Upper lobe of left lung (tissue), 6 donors: Measurements from ENCODE around the gene ICA1L. TPM values are rescaled to one million over a fixed set of nuclear protein-coding genes. Genes with fewer than 3 reads are reported as not detected.
A peak's percentile ranks its signal among the peaks of the same experiment; 100 is the strongest.

Experiments used
- ATAC-seq, 2 donors: fragments of 200-7000 bp; cut with Tn5 transposase; one replicate each; pipeline ENCODE4 v1.9.1; 2022; ENCODE audit warnings: mild to moderate bottlenecking in 2 of 2, moderate library complexity in 2 of 2; ENCODE audit not compliant: low FRiP score in 2 of 2
- DNase-seq, 2 donors: peaks; one replicate each; pipeline ENCODE4 v3.0.0-alpha.2; 2019 to 2020
- H3K27ac ChIP-seq, 4 donors: fragments of 200-600 bp; sonication (generic); one replicate each; pipeline ENCODE4 v1.5.1; 2016 to 2019
- H3K27me3 ChIP-seq, 4 donors: fragments of 200-600 bp; sonication (generic); one replicate each; pipeline ENCODE4 v1.5.1; 2017 to 2019
- H3K36me3 ChIP-seq, 4 donors: fragments of 200-600 bp; sonication (generic); one replicate each; pipeline ENCODE4 v1.5.1; 2016 to 2019
- H3K4me1 ChIP-seq, 4 donors: fragments of 200-600 bp; sonication (generic); one replicate each; pipeline ENCODE4 v1.5.1; 2018 to 2019
- H3K4me3 ChIP-seq, 4 donors: fragments of 200-600 bp; sonication (generic); one replicate each; pipeline ENCODE4 v1.5.1; 2017 to 2019; ENCODE audit warnings: mild to moderate bottlenecking in 2 of 4, moderate library complexity in 1 of 4
- H3K9me3 ChIP-seq, 4 donors: fragments of 200-600 bp; sonication (generic); one replicate each; pipeline ENCODE4 v1.5.1; 2018 to 2019
- CTCF ChIP-seq, 6 experiments: fragments of 450-650 bp in 4 of 6; fragments of 200-600 bp in 2 of 6; sonication (generic) in 2 of 6; IDR thresholded peaks; one replicate each; pipeline ENCODE4 v1.5.1; 2016 to 2019; ENCODE audit warnings: antibody characterized with exemption in 6 of 6
- EP300 ChIP-seq, 4 donors: sonication (generic); formaldehyde crosslinking; IDR thresholded peaks; one replicate each; pipeline ENCODE4 v1.5.1; 2017; ENCODE audit warnings: antibody characterized with exemption in 4 of 4, control low read depth in 2 of 4
- POLR2A ChIP-seq, 4 donors: fragments of 450-650 bp; IDR thresholded peaks; one replicate each; pipeline ENCODE4 v1.5.1; 2016 to 2017; ENCODE audit warnings: antibody characterized with exemption in 4 of 4, mild to moderate bottlenecking in 2 of 4
- POLR2AphosphoS5 ChIP-seq, 2 donors: sonication (generic); formaldehyde crosslinking; IDR thresholded peaks; one replicate each; pipeline ENCODE4 v1.5.1; 2017; ENCODE audit warnings: antibody characterized with exemption in 2 of 2
- WGBS, 2 donors: methylation state at CpG; one replicate each; pipeline ENCODE4 v1.1.5; 2017 to 2018; 5-methylcytosine and 5-hydroxymethylcytosine counted together
- total RNA-seq, 6 donors: library from RNA; depleted of rRNA in 4 of 6; stranded (reverse); fragments of >200 nt in 4 of 6; gene quantifications; one replicate each; pipeline versions ENCODE4 v1.1.0 to v1.2.1, GENCODE V29; 2016 to 2021
- donor health status: DM: no; HTN: no; CAD: no; lungs with moderate emphysema.
- donor health status: DM: no; HTN: yes; CAD: no; lungs with severe emphysema.

Gene ICA1L
- total RNA-seq, 6 donors from 2014 or later, result 3.0 to 28.3 (median 5.7) TPM

- Histone ChIP-seq H3K27me3 (no peaks in the 10 kb centered on the region), H3K36me3 (peaks cover 2 to 53% (median 19%) of the 10 kb centered on the region in 4 donors), H3K4me3 (no peak overlapping the region), H3K9me3 (no peaks in the 10 kb centered on the region), H3K27ac (no peak overlapping the region), H3K4me1 (no peaks in the 10 kb centered on the region)
- no peak for ATAC-seq
- 96 to 98% methylated on average over 7 of the region's 7 CpGs for WGBS, 2 donors
- DNase-seq, result no peak
- TF ChIP-seq POLR2A (IDR thresholded peaks at IDR 0.05) (no peak), CTCF (IDR thresholded peaks at IDR 0.05) (no peak), EP300 (IDR thresholded peaks at IDR 0.05) (no peak), POLR2AphosphoS5 (IDR thresholded peaks at IDR 0.05) (no peak)
Measured at GRCh38 chr2:202885190-202885589, 13.6 kb upstream of the ICA1L start.

GRCh38 chr2:202883987-202884675 is 12.6 kb upstream of the ICA1L start:
- ATAC-seq (no peak), DNase-seq (no peak)
- WGBS, 2 donors, result 72 to 76% methylated on average over 5 of the region's 5 CpGs
- no peak overlapping the region for H3K4me3 ChIP-seq
- H3K9me3 ChIP-seq, result no peaks in the 10 kb centered on the region
- no peaks in the 10 kb centered on the region for H3K27me3 ChIP-seq
- H3K36me3 ChIP-seq, result peaks cover 2 to 44% (median 13%) of the 10 kb centered on the region in 4 donors
- H3K4me1 ChIP-seq, result no peaks in the 10 kb centered on the region
- TF ChIP-seq POLR2AphosphoS5 (IDR thresholded peaks at IDR 0.05) (no peak), CTCF (IDR thresholded peaks at IDR 0.05) (peak in 1 of 6 experiments; percentile 7)
- H3K27ac ChIP-seq, result no peak overlapping the region

GRCh38 chr2:202881570-202881969 is 10.0 kb upstream of the ICA1L start:
- H3K36me3 ChIP-seq, result peaks cover 2 to 40% (median 13%) of the 10 kb centered on the region in 4 donors

GRCh38 chr2:202877699-202878098 is 6.1 kb upstream of the ICA1L start:
- Histone ChIP-seq H3K4me1 (no peaks in the 10 kb centered on the region), H3K4me3 (no peak overlapping the region), H3K27me3 (no peaks in the 10 kb centered on the region), H3K9me3 (no peaks in the 10 kb centered on the region), H3K27ac (no peak overlapping the region), H3K36me3 (peaks cover 0 to 18% (median 6%) of the 10 kb centered on the region in 4 donors)
- WGBS, 2 donors, result 92 to 95% methylated on average over 2 of the region's 2 CpGs
- DNase-seq (no peak), ATAC-seq (no peak)
- no peak for TF ChIP-seq EP300 (IDR thresholded peaks at IDR 0.05)
- TF ChIP-seq POLR2AphosphoS5 (IDR thresholded peaks at IDR 0.05), result no peak
- no peak for TF ChIP-seq POLR2A (IDR thresholded peaks at IDR 0.05)
- no peak for TF ChIP-seq CTCF (IDR thresholded peaks at IDR 0.05)

More at GRCh38 chr2:202881570-202881969, 10.0 kb upstream of the ICA1L start:
- Histone ChIP-seq H3K9me3 (no peaks in the 10 kb centered on the region), H3K4me3 (no peak overlapping the region), H3K4me1 (no peaks in the 10 kb centered on the region), H3K27me3 (no peaks in the 10 kb centered on the region), H3K27ac (no peak overlapping the region)
- TF ChIP-seq EP300 (IDR thresholded peaks at IDR 0.05) (no peak), CTCF (IDR thresholded peaks at IDR 0.05) (no peak), POLR2AphosphoS5 (IDR thresholded peaks at IDR 0.05) (no peak), POLR2A (IDR thresholded peaks at IDR 0.05) (no peak)
- DNase-seq, result no peak
- 96 to 98% methylated on average over 4 of the region's 4 CpGs for WGBS, 2 donors
- ATAC-seq, result no peak
